Right lobe of liver (tissue), 4 donors: ENCODE results near the gene ORC6.

Source experiments
- POLR2A ChIP-seq: fragments of 450-650 bp; IDR thresholded peaks from one replicate; pipeline ENCODE4 v1.6.1; 2017; ENCODE audit warnings: antibody characterized with exemption, mild to moderate bottlenecking
- TF ChIP-seq, protein P1 (sequence below), 4 donors: fragments of 200-600 bp in 3 of 4; fragments of 450-650 bp in 1 of 4; IDR thresholded peaks; one replicate each; pipeline versions ENCODE4 v1.5.1 to v1.8.0; 2016 to 2022; ENCODE audit warnings: antibody characterized with exemption in 4 of 4, mild to moderate bottlenecking in 2 of 4
- donor health status: DM: no; HTN: no; CAD: no.
- donor health status: DM: no; HTN: no; CAD: no.
- donor health status: DM: no; HTN: yes; CAD: no.

- TF ChIP-seq, protein P1, sequence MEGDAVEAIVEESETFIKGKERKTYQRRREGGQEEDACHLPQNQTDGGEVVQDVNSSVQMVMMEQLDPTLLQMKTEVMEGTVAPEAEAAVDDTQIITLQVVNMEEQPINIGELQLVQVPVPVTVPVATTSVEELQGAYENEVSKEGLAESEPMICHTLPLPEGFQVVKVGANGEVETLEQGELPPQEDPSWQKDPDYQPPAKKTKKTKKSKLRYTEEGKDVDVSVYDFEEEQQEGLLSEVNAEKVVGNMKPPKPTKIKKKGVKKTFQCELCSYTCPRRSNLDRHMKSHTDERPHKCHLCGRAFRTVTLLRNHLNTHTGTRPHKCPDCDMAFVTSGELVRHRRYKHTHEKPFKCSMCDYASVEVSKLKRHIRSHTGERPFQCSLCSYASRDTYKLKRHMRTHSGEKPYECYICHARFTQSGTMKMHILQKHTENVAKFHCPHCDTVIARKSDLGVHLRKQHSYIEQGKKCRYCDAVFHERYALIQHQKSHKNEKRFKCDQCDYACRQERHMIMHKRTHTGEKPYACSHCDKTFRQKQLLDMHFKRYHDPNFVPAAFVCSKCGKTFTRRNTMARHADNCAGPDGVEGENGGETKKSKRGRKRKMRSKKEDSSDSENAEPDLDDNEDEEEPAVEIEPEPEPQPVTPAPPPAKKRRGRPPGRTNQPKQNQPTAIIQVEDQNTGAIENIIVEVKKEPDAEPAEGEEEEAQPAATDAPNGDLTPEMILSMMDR (IDR thresholded peaks at IDR 0.05): no peak
- TF ChIP-seq POLR2A: no peak
These were observed 6.5 kb downstream of the ORC6 start for GRCh38 chr16:46695937-46696336.
